Measurements from ENCODE around the gene PRR14L.

DNA sequence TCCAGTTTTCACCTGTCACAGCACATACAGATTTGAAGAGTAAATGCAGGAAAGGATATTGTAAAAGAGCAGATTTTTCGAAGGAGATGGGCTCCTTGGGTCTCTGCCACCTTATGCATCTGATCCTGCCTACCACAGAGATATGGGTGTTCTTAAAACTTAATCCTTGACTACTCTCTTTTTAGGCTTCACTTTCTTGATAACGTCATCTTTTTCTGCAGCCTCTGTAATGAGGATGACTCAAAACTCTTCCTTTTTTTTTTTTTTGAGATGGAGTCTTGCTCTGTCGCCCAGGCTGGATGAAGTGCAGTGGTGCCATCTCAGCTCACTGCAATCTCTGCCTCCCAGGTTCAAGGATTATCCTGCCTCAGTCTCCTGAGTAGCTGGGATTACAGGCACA lies 7.8 kb downstream of the PRR14L start:
- TF ChIP-seq, protein P1, sequence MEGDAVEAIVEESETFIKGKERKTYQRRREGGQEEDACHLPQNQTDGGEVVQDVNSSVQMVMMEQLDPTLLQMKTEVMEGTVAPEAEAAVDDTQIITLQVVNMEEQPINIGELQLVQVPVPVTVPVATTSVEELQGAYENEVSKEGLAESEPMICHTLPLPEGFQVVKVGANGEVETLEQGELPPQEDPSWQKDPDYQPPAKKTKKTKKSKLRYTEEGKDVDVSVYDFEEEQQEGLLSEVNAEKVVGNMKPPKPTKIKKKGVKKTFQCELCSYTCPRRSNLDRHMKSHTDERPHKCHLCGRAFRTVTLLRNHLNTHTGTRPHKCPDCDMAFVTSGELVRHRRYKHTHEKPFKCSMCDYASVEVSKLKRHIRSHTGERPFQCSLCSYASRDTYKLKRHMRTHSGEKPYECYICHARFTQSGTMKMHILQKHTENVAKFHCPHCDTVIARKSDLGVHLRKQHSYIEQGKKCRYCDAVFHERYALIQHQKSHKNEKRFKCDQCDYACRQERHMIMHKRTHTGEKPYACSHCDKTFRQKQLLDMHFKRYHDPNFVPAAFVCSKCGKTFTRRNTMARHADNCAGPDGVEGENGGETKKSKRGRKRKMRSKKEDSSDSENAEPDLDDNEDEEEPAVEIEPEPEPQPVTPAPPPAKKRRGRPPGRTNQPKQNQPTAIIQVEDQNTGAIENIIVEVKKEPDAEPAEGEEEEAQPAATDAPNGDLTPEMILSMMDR (IDR thresholded peaks at IDR 0.05), result no peak
- TF ChIP-seq POLR2A (IDR thresholded peaks at IDR 0.05), result no peak
- no peak for TF ChIP-seq EP300 (IDR thresholded peaks at IDR 0.05)
